GM19397 (cell line): Measurements from ENCODE around the gene RIPOR3.

ENCODE experiments used
- ATAC-seq: cut with Tn5 transposase; IDR thresholded peaks from one replicate; pipeline ENCODE4 v1.9.1; 2021; ENCODE audit warnings: mild to moderate bottlenecking, moderate library complexity; ENCODE audit not compliant: unreplicated experiment

The RIPOR3 gene

DNA sequence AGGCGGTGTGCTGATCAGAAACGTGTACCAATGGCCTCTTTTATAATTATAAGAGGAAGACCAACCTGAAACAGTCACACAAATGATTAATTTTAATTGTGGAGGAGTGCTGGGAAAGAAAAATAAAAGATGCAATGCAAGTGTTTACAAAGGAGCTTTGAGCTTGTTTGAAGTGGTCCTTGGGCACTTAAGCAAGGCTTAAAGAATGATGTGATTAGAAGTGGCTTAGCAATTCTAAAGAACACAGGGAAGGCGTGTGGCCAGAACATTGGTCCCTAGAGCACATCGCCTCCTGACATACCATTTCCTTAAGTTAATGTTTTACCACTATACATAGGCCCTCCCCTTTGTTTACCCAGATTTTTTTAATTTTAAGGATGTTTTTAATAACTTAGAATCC lies 155.0 kb downstream of the RIPOR3 start:
- ATAC-seq, result no peak
